Lower leg skin (tissue), 3 donors: ENCODE data around the gene PTX3.

Experiments used
- POLR2A ChIP-seq, 2 donors: fragments of 450-650 bp; IDR thresholded peaks; one replicate each; pipeline ENCODE4 v1.6.1; 2016 to 2017; ENCODE audit warnings: antibody characterized with exemption in 2 of 2, mild to moderate bottlenecking in 1 of 2, moderate library complexity in 1 of 2
- TF ChIP-seq, protein P1 (sequence below), 3 donors: fragments of 450-650 bp; IDR thresholded peaks; one replicate each; pipeline ENCODE4 v1.5.1; 2016; ENCODE audit warnings: antibody characterized with exemption in 3 of 3, mild to moderate bottlenecking in 3 of 3, moderate library complexity in 2 of 3

DNA sequence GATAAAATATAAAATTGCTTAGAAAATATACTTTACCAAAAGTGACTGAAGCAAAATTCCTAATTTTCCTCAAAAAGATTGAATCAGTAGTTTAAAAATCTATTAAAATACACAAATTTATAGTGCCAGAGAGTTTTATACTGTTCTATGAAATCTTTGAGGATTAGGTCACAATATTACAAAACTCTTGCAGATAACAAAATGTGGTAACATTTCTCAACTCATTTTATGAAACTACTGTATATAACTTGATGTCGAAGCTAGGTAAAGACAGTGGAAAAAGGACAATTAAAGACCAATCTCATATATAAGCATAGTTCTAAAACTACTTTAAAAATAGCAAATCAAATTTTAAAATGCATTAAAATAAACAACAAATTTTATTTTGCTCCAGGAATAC, 50.7 kb downstream of the PTX3 start:
- TF ChIP-seq, protein P1, sequence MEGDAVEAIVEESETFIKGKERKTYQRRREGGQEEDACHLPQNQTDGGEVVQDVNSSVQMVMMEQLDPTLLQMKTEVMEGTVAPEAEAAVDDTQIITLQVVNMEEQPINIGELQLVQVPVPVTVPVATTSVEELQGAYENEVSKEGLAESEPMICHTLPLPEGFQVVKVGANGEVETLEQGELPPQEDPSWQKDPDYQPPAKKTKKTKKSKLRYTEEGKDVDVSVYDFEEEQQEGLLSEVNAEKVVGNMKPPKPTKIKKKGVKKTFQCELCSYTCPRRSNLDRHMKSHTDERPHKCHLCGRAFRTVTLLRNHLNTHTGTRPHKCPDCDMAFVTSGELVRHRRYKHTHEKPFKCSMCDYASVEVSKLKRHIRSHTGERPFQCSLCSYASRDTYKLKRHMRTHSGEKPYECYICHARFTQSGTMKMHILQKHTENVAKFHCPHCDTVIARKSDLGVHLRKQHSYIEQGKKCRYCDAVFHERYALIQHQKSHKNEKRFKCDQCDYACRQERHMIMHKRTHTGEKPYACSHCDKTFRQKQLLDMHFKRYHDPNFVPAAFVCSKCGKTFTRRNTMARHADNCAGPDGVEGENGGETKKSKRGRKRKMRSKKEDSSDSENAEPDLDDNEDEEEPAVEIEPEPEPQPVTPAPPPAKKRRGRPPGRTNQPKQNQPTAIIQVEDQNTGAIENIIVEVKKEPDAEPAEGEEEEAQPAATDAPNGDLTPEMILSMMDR (IDR thresholded peaks at IDR 0.05): no peak
- TF ChIP-seq POLR2A (IDR thresholded peaks at IDR 0.05): no peak
